ENCODE measurements around the gene SART1. TPM values are rescaled to one million over a fixed set of nuclear protein-coding genes. Genes with fewer than 3 reads are reported as not detected.
A peak's percentile ranks its signal among the peaks of the same experiment; 100 is the strongest.
"Not testable (repeated sequence)": the region's sequence is repeated elsewhere in the genome, so short reads cannot be mapped to it uniquely, and the experiment has no call there.

SART1 gene
- total RNA-seq, 1 experiment from 2014 or later = 45.7 TPM

DNA sequence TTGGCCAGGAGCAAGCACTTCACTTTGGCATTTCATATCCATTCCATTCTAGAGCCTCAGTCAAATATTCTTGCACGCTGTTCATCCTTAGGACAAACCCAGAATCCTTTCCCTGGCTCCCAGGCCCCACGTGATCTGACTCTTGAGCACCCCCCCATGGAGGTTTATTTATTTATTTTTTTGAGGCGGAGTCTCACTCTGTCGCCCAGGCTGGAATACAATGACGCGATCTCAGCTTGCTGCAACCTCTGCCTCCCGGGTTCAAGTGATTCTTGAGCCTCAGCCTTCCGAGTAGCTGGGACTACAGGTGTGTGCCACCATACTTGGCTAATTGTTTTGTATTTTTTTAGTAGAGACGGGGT is 29.0 kb upstream of the SART1 start:
- no peak for DNase-seq (ENCODE audit: low read depth)

DNA sequence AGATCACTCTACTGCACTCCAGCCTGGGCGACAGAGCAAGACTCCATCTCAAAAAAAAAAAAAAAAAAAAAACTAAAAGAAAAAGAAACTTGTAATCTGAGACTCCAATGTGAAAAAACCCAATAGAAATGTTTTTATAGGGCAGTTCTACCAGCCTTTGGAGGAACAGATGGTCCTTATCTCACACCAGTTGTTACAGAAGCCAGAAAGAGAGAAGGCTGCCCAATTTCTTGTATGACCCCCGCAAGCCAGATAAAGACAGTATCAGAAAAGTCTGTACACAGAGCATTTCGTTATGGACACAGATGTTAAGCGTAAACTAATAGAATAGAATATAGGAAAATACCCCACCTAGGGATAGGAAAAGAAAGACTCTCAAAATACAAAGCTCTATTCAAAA is 27.5 kb upstream of the SART1 start:
- DNase-seq (ENCODE audit: low read depth) = peak; percentile 55

DNA sequence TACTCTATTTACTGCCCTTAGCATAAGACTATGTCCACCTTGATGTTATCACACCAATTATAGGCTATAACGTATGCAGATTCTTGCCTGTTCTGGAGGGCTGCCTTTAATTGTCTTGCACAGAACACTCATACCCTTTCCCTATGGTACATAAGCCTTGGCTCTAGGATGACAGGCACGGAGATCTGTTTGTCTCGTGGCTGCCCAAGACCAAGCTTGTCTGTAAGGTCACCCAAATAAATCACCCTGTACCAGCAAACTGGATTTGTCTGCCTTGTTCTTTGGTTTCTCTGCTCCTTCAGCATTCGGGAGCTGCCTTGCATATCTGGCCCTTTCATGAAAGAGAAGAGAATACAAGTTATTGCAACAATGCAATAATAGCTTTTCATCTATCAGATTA is 23.8 kb upstream of the SART1 start:
- no peak for DNase-seq (ENCODE audit: low read depth)

DNA sequence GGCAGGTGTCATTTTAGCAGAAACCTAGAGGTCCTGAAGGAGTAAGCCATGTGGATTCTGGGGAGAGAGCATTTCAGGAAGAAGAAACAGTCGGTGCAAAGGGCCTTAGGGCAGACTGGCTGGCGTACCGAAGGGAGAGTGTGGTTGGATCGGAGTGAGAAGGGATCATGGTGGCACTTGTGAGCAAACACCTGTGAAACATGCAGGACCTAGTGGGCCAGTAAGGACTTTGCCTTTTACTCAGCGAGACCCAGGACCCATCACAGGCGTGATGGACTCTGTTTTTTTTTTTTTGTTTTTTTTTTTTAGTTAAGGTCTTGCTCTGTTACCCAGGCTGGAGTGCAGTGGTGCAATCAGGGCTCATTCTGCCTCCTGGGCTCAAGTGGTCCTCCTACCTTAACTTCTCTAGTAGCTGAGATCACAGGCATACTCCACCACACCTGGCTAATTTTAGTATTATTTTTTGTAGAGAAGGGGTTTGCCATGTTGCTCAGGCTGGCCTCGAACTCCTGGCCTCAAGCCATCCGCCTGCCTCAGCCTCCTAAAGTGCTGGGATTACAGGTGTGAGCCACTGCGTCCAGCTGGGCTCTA is 19.7 kb upstream of the SART1 start:
- DNase-seq (ENCODE audit: low read depth) = no peak

DNA sequence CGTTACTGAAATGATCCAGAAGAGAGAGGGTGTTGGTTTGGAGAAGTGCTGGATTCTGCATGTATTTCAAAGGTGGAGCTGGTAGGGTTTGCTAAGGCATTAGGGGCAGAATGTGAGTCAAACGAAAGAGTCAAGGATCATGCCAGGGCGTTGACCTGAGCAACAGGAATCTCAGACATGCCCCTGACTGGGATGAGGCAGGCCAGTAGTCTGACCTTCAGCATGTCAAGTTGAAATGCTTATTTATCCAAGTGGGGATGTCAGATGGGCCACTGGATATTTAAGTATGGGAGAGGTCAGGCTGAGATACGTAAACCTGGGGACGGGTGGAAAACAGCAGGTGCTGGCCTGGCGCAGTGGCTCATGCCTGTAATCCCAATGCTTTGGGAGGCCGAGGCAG is 19.0 kb upstream of the SART1 start:
- DNase-seq (ENCODE audit: low read depth) = no peak

DNA sequence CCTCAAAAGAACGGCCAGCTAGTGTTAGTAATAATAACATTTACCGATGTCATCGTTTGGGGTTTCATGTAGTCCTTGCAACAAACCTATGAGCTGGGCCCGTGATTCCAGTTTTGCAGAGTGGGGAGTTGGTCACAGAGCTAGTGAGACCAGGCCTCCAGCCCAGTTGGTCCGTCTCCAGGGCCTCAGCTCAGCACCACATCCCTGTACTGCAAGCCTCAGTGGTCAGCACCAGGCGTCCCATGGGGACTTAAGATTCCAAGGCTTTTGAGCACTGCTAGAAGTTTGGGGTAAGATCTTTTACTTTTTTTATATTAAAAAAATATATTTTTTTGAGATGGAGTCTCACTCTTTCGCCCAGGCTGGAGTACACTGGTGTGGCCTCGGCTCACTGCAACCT is 17.3 kb upstream of the SART1 start:
- no peak for DNase-seq (ENCODE audit: low read depth)

DNA sequence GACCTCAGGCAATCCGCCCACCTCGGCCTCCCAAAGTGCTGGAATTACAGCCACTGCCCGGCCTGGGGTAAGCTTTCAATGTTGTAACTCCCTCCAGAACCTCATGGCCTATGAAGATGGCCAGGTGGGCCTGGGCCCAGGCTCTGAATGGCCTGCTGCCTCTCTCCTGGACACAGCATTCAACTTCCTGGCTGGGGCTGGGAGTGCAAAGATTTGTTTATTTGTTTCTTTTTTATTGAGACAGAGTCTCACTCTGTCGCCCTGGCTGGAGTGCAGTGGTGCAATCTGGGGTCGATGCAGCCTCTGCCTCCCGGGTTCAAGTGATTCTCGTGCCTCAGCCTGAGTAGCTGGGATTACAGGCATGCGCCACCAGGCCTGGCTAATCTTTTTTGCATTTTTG is 16.8 kb upstream of the SART1 start:
- DNase-seq (ENCODE audit: low read depth) = no peak

DNA sequence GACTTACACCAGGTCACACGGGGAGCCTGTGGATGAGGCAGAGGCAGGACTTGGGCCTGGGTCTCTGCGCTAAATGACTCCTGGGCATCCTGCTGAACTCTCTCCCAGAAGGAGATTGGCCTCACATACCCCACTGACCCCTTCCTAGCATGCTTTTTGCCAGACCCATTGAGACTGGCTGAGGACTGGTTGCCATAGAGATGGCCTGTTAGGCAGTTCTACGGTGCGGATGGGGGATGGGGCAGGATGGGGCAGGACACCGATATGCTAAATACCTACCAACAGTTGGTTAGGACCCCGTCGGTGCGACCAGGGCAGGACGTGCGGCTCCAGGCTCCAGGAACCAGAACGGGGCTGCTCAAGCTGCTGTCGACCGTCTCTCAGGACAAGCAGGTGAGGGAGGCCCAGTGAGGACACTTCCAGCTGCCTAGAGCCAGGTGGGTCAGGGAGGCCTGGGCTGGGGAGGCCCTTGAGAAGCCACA is 16.1 kb upstream of the SART1 start, which contains the start of gene TSGA10IP:
Gene TSGA10IP (plus strand): TSS at position 51 of the 482 bp plus-strand sequence. CDS start 196 bp downstream, at position 247.
- DNase-seq (ENCODE audit: low read depth) = no peak

DNA sequence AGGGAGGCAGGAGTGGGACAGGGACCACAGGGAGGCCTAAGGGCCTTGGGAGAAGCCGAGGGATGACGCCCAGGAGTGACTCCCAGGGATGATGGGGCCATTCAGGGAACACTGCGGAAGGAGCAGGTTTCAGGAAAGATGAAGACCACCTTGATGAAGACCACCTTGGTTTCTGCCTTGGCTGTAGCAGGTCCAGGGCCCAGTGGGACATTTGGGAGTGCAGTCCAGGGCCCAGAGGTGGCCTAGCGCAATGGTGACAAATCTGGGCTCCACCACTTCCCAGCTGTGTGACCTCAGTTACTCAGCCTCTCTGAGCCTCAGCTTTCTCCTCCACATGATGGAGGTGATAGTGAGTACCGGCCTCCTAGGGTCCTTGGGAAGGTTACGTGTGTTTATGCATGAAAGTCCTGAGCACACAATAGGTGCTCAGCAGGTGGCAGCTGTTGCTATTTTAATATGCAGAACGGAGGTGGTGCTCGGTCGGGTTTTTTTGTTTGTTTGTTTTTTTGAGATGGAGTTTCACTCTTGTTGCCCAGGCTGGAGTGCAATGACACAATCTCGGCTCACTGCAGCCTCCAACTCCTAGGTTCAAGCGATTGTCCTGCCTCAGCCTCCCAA is 15.5 kb upstream of the SART1 start:
- DNase-seq (ENCODE audit: low read depth) = no peak

DNA sequence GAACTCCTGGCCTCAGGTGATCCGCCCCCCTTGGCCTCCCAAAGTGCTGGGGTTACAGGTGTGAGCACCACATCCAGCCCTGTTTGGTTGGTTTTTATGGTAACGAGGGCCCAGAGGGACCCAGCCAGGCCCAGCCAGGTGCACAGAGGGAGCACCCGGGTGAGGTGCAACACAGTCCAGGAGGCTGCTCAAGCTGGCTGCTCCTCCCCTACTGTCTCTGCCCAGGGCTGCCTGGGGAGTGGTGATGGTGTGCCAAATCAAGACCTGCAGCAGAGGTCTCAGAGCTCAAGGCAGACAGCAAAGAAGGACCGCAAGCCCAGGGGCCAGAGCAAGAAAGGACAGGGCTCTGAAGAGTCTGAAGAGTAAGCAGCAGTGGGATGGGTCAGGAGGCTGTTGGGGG is 14.9 kb upstream of the SART1 start:
- no peak for DNase-seq (ENCODE audit: low read depth)

DNA sequence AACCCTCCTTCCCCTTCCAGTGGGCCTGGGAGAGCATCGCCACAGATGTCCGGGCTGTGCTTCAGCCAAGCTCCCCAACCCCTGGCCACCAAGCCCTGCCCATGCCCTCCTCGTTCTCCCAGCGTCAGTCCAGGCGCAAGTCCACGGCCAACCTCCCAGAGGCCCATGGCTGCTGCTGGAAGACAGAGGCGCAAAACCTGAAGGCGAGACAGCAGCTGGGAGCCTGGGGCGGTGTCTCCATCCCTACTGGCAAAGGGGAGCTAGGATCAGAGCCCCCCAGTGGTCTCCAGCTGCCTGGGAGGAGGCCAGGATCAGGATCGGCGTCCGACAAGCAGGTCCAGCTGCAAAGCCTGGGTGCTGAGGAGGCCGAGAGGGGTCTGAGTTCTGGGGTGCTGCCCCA is 14.4 kb upstream of the SART1 start:
- no peak for DNase-seq (ENCODE audit: low read depth)

DNA sequence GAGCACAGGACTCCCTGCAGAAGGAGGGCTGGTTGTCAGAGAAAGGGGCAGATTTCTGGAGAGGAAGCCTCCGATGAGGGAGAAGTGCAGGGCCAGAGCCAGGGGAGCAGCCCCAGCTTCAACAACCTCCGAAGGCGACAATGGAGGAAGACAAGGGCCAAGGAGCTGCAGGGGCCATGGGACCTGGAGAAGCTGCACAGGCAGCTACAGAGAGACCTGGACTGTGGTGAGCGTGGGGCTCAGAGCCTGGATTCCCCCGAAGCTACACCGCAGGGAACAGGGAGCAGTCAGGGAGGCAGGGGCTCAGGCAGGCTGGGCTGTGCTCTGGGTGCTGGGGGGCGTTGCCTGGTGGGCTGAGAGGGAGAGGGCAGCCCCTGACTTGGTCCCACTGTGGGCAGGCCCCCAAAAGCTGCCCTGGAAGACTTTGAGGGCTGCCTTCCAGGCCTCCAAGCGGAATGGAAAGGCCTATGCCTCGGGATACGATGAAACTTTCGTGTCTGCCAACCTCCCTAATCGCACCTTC is 13.9 kb upstream of the SART1 start:
- no peak for DNase-seq (ENCODE audit: low read depth)

DNA sequence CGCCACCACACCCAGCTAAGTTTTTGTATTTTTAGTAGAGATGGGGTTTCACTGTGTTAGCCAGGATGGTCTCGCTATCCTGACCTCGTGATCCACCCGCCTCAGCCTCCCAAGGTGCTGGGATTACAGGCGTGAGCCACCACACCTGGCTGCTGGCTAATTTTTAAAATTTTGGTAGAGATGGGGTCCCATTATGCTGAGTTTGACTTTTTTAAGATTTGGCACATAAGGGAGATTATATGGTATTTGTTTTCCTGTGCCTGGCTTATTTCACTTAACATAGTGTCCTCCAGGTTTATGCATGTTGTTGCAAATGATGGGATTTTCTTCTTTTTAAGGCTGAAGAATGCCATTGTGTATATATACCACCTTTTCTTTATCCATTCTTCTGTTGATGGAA is 10.8 kb upstream of the SART1 start:
- DNase-seq (ENCODE audit: low read depth) = not testable (repeated sequence)

DNA sequence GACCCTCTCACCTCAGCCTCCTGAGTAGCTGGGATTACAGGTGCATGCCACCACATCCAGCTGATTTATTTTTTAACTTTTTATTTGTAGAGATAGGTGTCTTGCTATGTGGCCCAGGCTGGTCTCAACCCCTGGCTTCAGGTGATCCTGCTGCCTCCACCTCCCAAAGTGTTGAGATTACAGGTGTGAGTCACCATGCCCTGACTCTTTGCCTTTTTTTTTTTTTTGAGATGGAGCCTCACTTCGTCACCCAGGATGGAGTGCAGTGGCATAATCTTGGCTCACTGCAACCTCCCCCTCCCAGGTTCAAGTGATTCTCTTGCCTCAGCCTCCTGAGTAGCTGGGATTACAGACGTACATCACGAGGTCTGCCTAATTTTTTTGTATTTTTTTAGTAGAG is 9.9 kb upstream of the SART1 start:
- not testable (repeated sequence) for DNase-seq (ENCODE audit: low read depth)

DNA sequence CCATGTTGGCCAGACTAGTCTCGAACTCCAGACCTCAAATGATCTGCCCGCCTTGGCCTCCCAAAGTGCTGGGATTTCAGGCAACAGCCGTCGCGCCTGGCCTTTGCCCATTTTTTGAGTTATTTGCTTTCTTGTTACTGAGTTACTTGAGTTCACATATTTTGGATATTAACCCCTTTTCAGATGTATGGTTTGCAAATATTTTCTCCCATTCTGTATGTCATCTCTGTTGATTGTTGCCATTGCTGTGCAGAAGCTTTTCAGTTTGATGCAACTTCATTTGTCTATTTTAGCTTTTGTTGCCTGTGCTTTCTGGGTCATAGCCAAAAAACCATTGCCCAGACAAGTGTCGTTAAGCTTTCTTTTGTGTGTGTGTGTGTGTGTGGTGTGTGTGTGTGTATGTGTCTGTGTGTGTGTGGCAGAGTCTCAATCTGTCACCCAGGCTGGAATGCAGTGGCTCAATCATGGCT is 9.4 kb upstream of the SART1 start:
- DNase-seq (ENCODE audit: low read depth) = no peak

DNA sequence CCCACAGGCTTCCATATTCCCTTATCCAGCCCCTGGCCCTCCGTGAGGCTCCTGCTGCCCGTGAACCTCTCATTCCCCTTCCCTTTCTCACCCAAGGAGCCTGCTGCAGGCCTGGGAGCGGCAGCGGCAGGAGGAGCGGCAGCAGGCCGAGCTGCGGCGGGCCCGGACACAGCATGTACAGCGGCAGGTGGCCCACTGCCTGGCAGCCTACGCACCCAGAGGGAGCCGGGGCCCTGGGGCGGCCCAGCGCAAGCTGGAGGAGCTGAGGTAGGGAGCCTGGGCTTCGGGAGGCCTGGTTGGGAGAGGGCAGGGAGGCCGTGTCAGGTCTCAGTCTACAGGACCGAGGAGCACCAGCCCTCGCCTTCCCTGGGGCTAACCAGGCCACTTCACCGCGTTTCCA is 8.1 kb upstream of the SART1 start:
- no peak for DNase-seq (ENCODE audit: low read depth)

DNA sequence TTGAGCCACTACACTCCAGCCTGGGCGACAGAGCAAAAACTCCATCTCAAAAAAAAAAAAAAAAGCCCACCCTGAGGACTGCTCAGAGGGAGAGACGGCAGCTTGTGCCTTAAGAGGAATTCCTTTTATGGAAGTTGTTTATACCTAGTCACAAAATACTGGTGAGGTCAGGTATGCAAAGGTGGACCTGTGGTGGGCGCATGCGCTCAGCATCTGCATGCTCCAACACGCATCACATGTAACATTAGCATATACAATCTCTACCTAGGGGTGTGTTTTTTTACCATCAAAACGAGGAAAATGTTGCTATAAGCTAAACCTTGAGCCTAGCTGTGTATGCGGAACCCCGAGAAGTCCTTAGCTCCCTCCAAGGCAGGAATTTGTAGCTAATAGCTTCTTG is 6.8 kb upstream of the SART1 start:
- DNase-seq (ENCODE audit: low read depth) = no peak

DNA sequence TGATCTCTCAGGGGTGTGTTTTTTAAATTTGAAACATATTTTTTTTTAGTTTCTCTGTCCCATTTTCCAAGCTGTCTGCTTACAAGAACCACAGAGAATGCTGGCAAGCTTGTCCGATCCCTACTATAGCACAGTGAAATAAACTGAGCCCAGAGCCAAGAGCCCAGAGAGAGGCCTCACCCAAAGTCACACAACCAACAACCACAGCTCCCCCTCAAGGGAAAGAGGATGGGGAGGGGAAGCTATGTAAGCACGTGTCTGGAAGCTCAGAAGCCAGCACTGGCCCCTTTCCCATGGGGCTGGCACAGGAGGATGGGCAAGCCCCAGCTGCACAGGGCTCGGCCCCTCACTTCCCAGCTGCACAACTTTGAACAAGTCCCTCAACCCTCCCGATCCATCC is 3.2 kb upstream of the SART1 start:
- DNase-seq (ENCODE audit: low read depth) = no peak

DNA sequence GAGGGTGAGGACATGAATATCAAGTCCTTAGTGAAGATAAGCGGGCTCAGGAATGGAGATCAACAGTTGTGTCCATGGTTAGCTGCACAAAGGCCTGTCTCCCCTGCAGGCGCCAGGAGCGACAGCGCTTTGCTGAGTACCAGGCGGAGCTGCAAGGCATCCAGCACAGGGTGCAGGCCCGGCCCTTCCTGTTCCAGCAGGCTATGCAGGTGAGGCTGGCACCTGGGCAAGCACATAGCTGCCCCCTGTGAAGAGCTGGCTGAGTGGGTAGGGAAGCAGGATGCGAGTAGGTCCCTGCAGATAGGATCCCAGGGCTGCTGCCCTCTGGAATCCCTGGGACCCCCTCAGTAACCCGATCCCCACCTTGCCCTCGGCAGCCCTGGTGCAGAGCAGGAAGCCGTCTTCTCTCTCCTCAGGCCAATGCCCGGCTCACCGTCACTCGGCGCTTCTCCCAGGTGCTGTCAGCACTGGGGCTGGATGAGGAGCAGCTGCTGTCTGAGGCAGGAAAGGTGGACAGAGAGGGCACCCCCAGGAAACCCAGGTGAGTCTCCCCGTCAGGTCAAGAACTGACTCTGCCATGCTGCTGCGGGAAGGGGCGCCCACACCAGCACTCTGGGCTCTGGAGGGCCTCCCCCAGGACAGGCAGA is 2.6 kb upstream of the SART1 start:
- DNase-seq (ENCODE audit: low read depth) = no peak

DNA sequence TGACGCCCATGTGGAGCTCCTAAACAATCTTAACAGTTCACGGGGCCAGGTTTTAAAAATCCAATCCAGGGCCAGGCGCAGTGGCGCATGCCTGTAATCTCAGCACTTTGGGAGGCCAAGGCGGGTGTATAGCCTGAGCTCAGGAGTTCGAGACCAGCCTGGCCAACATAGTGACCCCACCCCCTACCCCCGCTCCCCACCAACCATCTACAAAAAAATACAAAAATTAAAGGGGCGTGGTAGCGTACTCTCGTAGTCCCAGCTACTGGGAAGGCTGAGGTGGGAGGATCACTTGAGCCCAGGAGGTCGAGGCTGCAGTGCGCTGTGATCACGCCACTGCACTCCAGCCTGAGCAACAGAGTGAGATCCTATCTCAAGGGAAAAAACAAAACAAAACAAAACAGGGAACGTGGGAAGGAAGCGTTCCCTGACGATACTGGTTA is 689 bp upstream of the SART1 start:
- no peak for DNase-seq (ENCODE audit: low read depth)

DNA sequence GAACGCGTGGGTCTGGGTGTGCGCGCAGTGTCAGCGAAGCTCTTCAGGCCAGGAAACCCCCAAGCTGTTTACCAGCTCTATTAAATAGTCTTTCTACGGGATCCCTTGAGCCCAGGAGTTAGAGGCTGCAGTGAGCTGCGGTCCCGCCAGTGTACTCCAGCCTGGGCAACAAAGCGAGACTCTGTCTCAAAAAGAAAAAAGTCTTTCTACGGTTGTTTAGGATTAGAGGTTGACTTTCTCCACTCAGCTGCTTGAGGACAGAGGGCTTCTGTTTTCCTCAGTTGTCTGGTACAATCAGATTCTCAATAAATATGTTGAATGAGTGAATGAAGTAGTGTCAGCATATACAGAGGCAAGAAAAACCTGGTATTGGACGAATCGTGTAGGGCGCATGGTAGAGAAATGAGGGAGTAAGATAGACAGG is 619 bp downstream of the SART1 start:
- DNase-seq (ENCODE audit: low read depth) = no peak

DNA sequence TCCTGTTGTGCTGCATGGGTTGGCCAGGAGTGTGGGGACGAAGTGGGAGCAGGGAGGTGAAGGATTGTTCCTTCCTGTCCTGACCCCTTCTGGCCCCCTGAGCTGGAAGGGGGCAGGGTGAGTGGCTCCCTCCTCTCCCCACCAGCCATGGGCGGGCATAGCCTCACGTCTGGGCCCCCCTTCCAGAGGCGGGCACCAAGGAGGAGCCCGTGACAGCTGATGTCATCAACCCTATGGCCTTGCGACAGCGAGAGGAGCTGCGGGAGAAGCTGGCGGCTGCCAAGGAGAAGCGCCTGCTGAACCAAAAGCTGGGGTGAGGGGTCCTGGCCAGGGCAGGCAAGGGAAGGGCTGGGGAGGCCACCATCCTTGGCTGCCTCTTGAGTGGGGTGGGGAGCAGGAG is 3.4 kb downstream of the SART1 start:
- DNase-seq (ENCODE audit: low read depth) = no peak
